ENCODE results near the gene CIPC.
A peak's percentile ranks its signal among the peaks of the same experiment; 100 is the strongest.

CIPC gene

DNA sequence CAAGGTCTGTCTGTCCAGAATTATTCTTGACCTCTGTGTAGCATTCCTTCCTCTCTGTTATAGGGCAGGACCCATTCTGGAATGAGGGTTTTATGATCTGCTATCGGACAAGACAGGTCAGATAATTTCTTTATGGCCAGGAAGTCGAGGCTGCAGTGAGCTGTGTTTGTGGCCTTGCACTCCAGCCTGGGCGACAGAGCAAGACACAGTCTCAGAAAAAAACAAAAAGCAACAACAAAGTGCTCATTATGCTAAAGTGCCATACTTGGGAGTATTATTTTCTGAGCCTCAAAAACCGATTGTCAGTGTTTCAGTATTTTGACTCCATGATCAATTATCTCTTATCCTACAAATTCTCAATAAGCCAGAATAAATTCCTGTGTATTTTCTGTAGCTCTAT, 4.1 kb downstream of the CIPC start:
- DNase-seq (ENCODE audit: low read depth): no peak

- DNase-seq (ENCODE audit: low read depth): no peak
Observed at GRCh38 chr14:77103475-77103874, 5.4 kb downstream of the CIPC start.

DNA sequence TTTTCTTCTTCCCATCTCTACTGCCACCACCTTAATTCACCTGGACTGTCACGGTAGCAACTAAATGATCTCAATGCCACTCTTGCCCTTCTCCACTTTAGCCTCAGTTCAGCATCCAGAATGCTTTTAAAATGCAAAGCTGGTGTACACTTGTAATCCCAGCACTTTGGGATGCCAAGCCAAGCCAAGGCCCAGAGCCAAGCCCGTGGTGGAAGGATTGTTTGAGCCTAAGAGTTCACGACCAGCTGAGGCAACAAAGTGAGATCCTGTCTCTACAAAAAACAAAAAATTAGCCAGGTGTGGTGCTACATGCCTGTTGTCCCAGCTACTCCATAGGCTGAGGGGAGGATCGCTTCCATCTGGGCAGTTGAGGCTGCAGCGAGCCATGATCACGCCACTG, 5.9 kb downstream of the CIPC start:
- DNase-seq (ENCODE audit: low read depth): no peak

- no peak for DNase-seq (ENCODE audit: low read depth)
Observed at GRCh38 chr14:77104393-77104792, 6.3 kb downstream of the CIPC start.

DNA sequence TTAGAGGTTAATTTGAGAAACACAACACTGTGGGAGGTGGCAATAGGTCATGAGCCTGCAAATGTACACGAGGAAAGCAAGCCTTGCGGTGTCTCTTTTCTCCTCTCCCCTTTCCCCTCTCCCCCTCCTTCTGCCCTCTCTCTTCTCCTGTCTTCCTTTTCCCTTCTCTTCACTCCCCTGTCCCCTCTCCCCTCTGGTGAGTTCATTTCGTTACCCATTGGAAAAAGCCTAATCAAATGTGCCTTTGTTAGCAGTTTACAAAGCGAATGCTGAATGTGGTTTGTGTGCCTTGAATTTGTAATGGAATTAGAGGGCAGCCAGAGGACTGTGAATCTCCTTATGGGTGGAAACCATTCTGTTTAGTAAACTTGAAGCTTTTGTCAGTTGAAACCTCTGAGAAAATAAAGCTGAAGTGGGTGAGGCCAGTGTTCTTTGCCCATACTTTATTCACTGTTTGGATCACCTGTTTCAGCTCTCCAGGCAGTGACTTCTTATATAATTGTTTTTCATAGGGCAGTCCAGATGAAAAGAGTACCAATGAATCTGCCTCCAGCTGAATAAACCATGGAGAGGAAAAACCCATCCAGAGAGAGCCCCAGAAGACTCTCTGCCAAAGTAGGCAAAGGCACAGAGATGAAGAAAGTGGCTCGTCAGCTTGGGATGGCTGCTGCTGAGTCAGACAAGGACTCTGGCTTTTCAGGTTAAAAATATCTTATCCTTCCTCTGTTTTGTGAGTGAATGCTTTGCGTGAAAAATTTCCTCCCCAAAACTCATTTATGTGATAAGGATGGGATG, 7.3 kb downstream of the CIPC start:
- no peak for DNase-seq (ENCODE audit: low read depth)

DNA sequence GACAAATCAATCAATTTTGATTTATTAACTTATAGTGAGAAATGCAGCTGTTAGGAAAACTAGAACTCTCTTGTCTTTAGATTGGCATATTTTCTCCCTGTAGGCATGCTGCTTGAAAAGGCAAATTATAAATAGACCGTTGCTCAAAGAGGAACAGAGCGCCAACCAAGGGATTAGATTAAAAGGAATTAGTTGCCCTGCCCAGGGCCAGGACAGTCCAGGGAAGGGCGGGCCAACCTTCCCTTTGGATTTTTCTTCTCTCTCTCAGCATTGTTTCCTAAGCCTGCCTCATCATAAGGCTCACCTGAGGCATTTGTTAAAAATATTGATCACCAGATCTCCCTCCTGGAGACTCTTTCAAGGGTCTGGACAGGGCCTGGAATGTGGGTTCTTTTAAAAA, 8.6 kb downstream of the CIPC start:
- no peak for DNase-seq (ENCODE audit: low read depth)

- no peak for DNase-seq (ENCODE audit: low read depth)
Observed at GRCh38 chr14:77107228-77107627, 9.2 kb downstream of the CIPC start.

DNA sequence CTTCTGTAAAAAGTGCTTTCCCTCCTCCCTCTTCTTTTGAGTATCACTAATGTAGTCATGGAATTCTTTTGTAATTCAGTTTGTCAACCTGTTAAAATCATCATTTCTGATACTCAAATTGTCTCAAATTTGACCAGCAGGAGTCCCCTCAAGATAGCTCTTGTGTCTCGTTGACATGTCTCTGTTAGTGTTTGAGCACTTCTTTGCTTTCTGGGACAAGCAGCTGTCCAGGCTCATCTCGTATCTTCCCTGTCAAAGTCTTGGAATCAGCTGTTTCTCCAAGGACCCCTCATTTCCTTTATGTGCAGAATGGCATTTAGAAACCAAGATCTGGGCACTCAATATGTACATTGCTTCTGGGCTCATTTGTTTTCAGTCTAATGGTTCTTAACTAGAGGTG, 10.7 kb downstream of the CIPC start:
- no peak for DNase-seq (ENCODE audit: low read depth)

DNA sequence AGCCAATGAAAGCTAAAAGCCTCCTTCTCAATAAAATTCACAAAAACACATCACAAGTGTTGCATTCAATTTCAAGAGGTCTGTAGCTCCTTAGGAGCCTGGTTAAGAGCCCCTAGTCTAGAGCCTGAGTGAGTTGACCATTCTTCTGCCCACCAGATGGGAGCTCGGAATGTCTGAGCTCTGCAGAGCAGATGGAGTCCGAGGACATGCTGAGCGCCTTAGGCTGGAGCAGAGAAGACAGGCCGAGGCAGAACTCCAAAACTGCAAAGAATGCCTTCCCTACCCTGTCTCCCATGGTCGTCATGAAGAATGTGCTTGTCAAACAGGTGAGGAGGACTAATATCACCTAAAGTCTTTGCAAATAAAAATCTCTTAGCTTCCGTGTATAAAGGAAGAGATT, 11.6 kb downstream of the CIPC start:
- DNase-seq (ENCODE audit: low read depth): no peak

DNA sequence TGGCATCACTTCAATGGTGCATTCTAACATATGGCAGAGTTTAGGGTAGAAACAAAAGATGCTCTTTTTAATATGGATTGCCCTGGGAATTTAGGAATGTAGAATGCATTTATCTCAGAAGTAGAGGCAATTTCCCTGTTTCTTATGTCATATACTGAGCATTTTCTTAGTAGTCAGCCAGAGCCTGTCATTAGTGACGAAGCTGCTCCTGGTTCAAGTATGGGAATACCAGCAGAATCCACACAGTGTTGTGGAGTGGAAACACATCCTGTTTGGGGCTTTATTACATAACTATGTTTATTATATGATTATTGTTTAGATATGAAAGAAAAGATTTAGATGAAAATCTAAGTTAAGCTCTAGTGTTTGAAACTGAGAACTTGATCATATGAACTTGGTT, 12.2 kb downstream of the CIPC start:
- no peak for DNase-seq (ENCODE audit: low read depth)

- DNase-seq (ENCODE audit: low read depth): no peak
Observed at GRCh38 chr14:77111021-77111420, 13.0 kb downstream of the CIPC start.

GRCh38 chr14:77113644-77114043, 15.6 kb downstream of the CIPC start:
- DNase-seq (ENCODE audit: low read depth): no peak

- no peak for DNase-seq (ENCODE audit: low read depth)
Observed at GRCh38 chr14:77114609-77115008, 16.6 kb downstream of the CIPC start.

- DNase-seq (ENCODE audit: low read depth): no peak
Observed at GRCh38 chr14:77116172-77116817, 18.2 kb downstream of the CIPC start.

DNA sequence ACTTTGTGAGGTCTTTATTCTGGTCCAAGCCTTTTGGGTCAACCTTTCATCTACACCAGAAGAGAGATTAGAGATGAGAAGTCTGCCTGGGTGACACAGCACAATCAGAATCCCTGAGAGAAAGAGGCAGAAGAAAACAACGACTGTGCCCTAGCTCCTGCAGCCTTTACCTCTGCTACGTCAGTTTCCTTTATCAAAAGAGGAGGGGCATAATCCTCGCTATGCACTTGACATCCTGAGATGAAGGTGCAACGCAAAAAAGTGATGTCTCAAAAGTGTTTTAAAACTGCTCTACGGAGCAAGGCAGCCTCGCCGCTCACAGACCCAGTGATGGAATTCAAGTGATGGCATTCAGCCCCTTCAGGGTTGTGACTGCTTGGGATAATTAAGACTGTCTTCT, 21.8 kb downstream of the CIPC start:
- DNase-seq (ENCODE audit: low read depth): no peak

DNA sequence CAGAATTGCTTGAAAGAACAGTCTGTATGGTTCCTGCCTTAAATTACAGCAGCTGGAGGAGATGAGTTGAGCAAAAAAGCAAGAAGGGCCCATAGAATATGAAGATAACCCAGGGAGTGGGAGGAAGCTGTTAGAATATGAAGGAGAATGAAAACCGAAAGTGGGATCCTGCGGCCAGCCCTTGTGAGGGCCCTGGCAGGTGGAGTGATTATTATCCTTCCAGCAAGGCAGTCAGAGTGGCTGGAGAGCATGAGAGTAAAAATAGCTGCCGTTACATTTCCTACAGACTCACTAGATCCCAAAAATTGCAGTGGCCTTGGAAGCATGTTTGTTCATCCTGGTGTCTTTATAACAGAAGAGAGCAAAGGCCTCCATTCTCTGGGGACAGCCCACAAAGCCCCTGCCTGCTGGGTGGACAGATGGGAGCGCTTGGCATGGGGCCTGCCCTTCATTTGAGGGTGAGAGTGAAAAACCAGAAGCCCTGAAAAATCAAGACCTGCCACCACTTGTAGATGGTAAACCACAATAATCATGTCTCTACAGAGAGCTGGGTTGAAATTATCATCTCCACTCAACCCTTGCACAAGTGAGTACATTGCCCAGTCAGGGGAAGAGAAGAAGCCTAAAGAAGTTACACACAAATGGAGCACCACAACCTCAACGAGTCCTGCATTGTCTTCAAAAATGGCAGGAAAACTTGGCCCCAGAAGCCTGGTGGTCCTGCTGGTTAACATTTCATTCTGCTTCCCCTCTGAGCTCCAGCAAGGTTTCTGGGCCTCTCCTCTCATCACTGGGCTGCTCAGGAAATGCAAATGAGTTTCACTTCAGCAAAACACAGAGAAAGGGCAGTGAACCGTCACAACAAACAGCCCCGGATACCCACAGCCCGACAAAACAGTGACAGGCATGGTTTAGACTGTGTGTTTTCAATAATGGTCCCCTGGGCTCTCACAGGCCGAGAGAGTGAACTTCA, 23.0 kb downstream of the CIPC start:
- no peak for DNase-seq (ENCODE audit: low read depth)

- DNase-seq (ENCODE audit: low read depth): no peak
Observed at GRCh38 chr14:77122526-77123125, 24.6 kb downstream of the CIPC start.

GRCh38 chr14:77123381-77124325, 25.6 kb downstream of the CIPC start:
- DNase-seq (ENCODE audit: low read depth): no peak

DNA sequence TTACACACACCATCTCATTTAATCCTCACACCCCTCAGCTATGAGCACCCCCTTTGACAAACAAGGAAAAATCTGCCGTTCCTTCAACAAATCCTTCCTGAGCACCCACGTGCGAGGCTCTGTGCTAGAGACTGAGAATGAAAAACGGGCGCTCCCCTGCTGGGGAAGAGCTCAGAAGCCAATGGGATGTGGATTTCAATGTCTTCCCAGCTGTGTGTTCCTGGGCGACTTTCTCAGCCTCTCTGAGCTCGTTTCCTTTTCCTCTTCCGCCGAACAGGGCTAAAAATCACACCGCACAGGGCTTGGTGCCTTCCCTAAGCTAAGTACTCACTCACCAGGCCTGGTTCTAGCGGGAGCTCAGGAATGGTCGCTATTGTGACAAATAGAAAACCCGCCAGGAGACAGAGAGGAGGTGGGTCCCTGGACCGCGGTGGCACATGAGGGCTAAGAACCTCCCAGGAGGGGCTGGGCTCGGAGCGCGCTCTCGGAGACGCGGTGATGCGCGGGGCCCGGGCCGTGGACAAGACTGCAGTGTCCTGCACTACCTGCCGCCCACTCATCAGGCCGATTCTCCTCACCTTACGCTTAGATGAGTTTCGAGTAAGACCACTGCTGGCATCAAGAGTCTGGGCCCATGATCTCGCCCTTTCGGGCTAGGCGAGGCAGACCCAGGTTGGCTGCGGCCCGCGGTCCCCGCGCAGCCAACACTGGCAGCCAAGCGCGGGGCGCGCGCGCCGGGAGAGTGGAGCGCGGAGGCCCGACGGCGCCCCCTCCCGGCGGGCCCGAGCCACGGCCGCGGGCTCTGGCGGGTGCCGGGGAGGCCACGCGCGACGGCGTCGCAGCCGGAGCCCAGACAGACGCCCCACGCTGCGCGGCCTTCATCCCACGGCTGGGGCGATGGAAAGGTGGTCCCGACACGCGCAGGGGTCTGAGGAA, 26.6 kb downstream of the CIPC start:
- peak; percentile 63 for DNase-seq (ENCODE audit: low read depth)

DNA sequence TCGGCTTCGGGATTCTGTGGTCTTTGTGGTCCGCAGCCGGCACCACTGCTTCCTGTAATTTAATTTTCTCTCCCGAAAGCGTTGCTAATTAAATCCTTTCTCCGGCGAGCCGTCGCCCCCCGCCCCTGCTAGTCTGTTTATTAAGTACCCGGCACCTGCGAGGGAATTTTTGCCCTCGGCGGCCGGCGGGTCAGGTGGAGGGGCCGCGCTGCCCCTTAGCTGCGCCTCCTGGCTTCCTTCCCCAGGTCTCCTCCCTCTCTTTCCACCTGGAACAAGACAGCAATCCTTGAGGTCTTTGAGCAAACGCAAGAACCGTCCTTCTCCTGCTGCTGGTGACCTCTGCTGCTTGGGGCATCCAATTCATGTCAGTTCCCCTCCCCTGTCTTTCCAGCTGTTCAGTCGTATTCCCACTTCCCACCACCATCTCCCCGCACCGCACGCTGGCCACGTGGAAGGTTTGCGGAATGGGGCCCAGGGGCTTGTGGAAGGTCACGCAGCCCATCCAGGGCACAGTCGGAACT, 27.3 kb downstream of the CIPC start:
- no peak for DNase-seq (ENCODE audit: low read depth)
